ENCODE results near the gene NFIL3.

Gene NFIL3

DNA sequence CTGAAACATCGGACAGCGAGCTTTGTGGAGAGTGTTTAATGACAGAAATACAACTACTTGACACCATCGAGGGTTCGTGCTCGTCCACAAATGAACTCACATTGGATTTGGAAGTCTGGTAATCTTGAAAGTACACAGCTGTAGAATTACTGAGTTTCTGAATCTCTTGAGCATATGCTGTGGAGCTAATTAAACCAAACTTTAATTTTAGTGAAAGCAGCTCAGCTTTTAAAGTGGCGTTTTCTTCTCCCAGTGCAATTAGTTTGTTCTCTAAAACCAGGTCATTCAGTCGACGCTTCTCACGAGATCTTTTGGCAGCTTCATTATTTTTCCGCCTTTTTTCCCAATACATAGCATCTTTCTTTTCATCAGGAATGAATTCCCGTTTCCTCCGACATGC lies 13.5 kb downstream of the NFIL3 start:
- peaks cover 0 to 1% of the 10 kb centered on the region in 2 donors for H3K4me1 ChIP-seq (ENCODE audit: control insufficient read depth in 2 of 2, insufficient read depth in 1 of 2, low read depth in 1 of 2, low read length in 2 of 2)
- H3K9ac ChIP-seq (ENCODE audit: low read depth, low read length, poor library complexity), result no peak overlapping the region
- H3K36me3 ChIP-seq (replicated peaks in 1 of 2; ENCODE audit: control insufficient read depth in 2 of 2, insufficient read depth in 2 of 2, low read length in 2 of 2), result peaks cover 12 to 25% of the 10 kb centered on the region in 2 donors
- H2AK5ac ChIP-seq (ENCODE audit: low read depth, low read length), result no peak overlapping the region
- H2BK120ac ChIP-seq (ENCODE audit: low read depth, low read length), result no peak overlapping the region
- DNase-seq (ENCODE audit: low spot score), result no peak
- no peak overlapping the region for H4K91ac ChIP-seq (ENCODE audit: low read depth, low read length, poor library complexity)
- no peak overlapping the region for H4K8ac ChIP-seq (ENCODE audit: low read depth, low read length)
- no peaks in the 10 kb centered on the region for H3K27me3 ChIP-seq (ENCODE audit: control insufficient read depth in 3 of 3, insufficient read depth in 3 of 3, low read depth in 1 of 3, low read length in 3 of 3)
- H3K79me1 ChIP-seq (ENCODE audit: low read depth, low read length), result no peaks in the 10 kb centered on the region
- no peak overlapping the region for H3K14ac ChIP-seq (ENCODE audit: low read length)
- no peak overlapping the region for H2BK5ac ChIP-seq (ENCODE audit: low read length)
- H3K4me3 ChIP-seq (ENCODE audit: low read length in 2 of 2), result no peak overlapping the region
- no peak overlapping the region for H3K23ac ChIP-seq (ENCODE audit: low read depth, low read length, poor library complexity)
- WGBS, 2 donors (ENCODE audit: extremely low coverage in 2 of 2, insufficient read length in 2 of 2, insufficient replicate concordance in 1 of 2), result no CpG with 5 or more reads among the region's 12 CpGs
- no peak overlapping the region for H3K4me2 ChIP-seq (ENCODE audit: insufficient read depth, low read length, poor library complexity, severe bottlenecking)
- H2BK15ac ChIP-seq (ENCODE audit: low read length), result no peak overlapping the region
- H3K18ac ChIP-seq (ENCODE audit: low read length), result no peak overlapping the region
- H2AFZ ChIP-seq (ENCODE audit: low read length), result no peak overlapping the region
- no peaks in the 10 kb centered on the region for H3K9me3 ChIP-seq (replicated peaks in 1 of 2; ENCODE audit: control insufficient read depth in 2 of 2, insufficient read depth in 1 of 2, low read depth in 1 of 2, low read length in 2 of 2)
- H3K4ac ChIP-seq (ENCODE audit: low read length), result no peak overlapping the region
- H3K27ac ChIP-seq (replicated peaks; ENCODE audit: low read length), result no peak overlapping the region
- H2BK12ac ChIP-seq (ENCODE audit: low read length), result no peak overlapping the region

GRCh38 chr9:91408475-91408874 lies 15.2 kb downstream of the NFIL3 start:
- Histone ChIP-seq H2AK5ac (ENCODE audit: low read depth, low read length) (no peak overlapping the region), H2BK12ac (ENCODE audit: low read length) (no peak overlapping the region), H3K9me3 (replicated peaks in 1 of 2; ENCODE audit: control insufficient read depth in 2 of 2, insufficient read depth in 1 of 2, low read depth in 1 of 2, low read length in 2 of 2) (no peaks in the 10 kb centered on the region), H4K91ac (ENCODE audit: low read depth, low read length, poor library complexity) (no peak overlapping the region), H3K4me1 (ENCODE audit: control insufficient read depth in 2 of 2, insufficient read depth in 1 of 2, low read depth in 1 of 2, low read length in 2 of 2) (peaks cover 0 to 1% of the 10 kb centered on the region in 2 donors), H3K36me3 (replicated peaks in 1 of 2; ENCODE audit: control insufficient read depth in 2 of 2, insufficient read depth in 2 of 2, low read length in 2 of 2) (peaks cover 12 to 25% of the 10 kb centered on the region in 2 donors), H2BK5ac (ENCODE audit: low read length) (no peak overlapping the region), H2AFZ (ENCODE audit: low read length) (no peak overlapping the region), H3K79me1 (ENCODE audit: low read depth, low read length) (no peaks in the 10 kb centered on the region), H4K8ac (ENCODE audit: low read depth, low read length) (no peak overlapping the region), H3K27ac (replicated peaks; ENCODE audit: low read length) (no peak overlapping the region), H2BK120ac (ENCODE audit: low read depth, low read length) (no peak overlapping the region), H3K4me3 (ENCODE audit: low read length in 2 of 2) (no peak overlapping the region), H3K9ac (ENCODE audit: low read depth, low read length, poor library complexity) (no peak overlapping the region), H3K14ac (ENCODE audit: low read length) (no peak overlapping the region), H2BK15ac (ENCODE audit: low read length) (no peak overlapping the region), H3K4me2 (ENCODE audit: insufficient read depth, low read length, poor library complexity, severe bottlenecking) (no peak overlapping the region), H3K23ac (ENCODE audit: low read depth, low read length, poor library complexity) (no peak overlapping the region), H3K18ac (ENCODE audit: low read length) (no peak overlapping the region), H3K4ac (ENCODE audit: low read length) (no peak overlapping the region), H3K27me3 (ENCODE audit: control insufficient read depth in 3 of 3, insufficient read depth in 3 of 3, low read depth in 1 of 3, low read length in 3 of 3) (no peaks in the 10 kb centered on the region)
- no peak for DNase-seq (ENCODE audit: low spot score)
- WGBS, 2 donors (ENCODE audit: extremely low coverage in 2 of 2, insufficient read length in 2 of 2, insufficient replicate concordance in 1 of 2), result no CpG with 5 or more reads among the region's 1 CpG

GRCh38 chr9:91407580-91408318 lies 15.9 kb downstream of the NFIL3 start:
- no CpG with 5 or more reads among the region's 12 CpGs for WGBS, 2 donors (ENCODE audit: extremely low coverage in 2 of 2, insufficient read length in 2 of 2, insufficient replicate concordance in 1 of 2)
- DNase-seq (ENCODE audit: low spot score), result no peak
- no peak overlapping the region for H2AFZ ChIP-seq (ENCODE audit: low read length)
- no peak overlapping the region for H2BK12ac ChIP-seq (ENCODE audit: low read length)
- H3K23ac ChIP-seq (ENCODE audit: low read depth, low read length, poor library complexity), result no peak overlapping the region
- no peak overlapping the region for H3K9ac ChIP-seq (ENCODE audit: low read depth, low read length, poor library complexity)
- H3K4me1 ChIP-seq (ENCODE audit: control insufficient read depth in 2 of 2, insufficient read depth in 1 of 2, low read depth in 1 of 2, low read length in 2 of 2), result peaks cover 0 to 1% of the 10 kb centered on the region in 2 donors
- no peak overlapping the region for H3K4ac ChIP-seq (ENCODE audit: low read length)
- H2BK120ac ChIP-seq (ENCODE audit: low read depth, low read length), result no peak overlapping the region
- H2BK15ac ChIP-seq (ENCODE audit: low read length), result no peak overlapping the region
- no peak overlapping the region for H3K27ac ChIP-seq (replicated peaks; ENCODE audit: low read length)
- H4K8ac ChIP-seq (ENCODE audit: low read depth, low read length), result no peak overlapping the region
- no peaks in the 10 kb centered on the region for H3K27me3 ChIP-seq (ENCODE audit: control insufficient read depth in 3 of 3, insufficient read depth in 3 of 3, low read depth in 1 of 3, low read length in 3 of 3)
- H3K4me2 ChIP-seq (ENCODE audit: insufficient read depth, low read length, poor library complexity, severe bottlenecking), result no peak overlapping the region
- no peak overlapping the region for H2BK5ac ChIP-seq (ENCODE audit: low read length)
- H3K4me3 ChIP-seq (ENCODE audit: low read length in 2 of 2), result no peak overlapping the region
- H2AK5ac ChIP-seq (ENCODE audit: low read depth, low read length), result no peak overlapping the region
- H3K36me3 ChIP-seq (replicated peaks in 1 of 2; ENCODE audit: control insufficient read depth in 2 of 2, insufficient read depth in 2 of 2, low read length in 2 of 2), result peaks cover 12 to 25% of the 10 kb centered on the region in 2 donors
- H3K18ac ChIP-seq (ENCODE audit: low read length), result no peak overlapping the region
- no peaks in the 10 kb centered on the region for H3K79me1 ChIP-seq (ENCODE audit: low read depth, low read length)
- H4K91ac ChIP-seq (ENCODE audit: low read depth, low read length, poor library complexity), result no peak overlapping the region
- H3K9me3 ChIP-seq (replicated peaks in 1 of 2; ENCODE audit: control insufficient read depth in 2 of 2, insufficient read depth in 1 of 2, low read depth in 1 of 2, low read length in 2 of 2), result no peaks in the 10 kb centered on the region
- H3K14ac ChIP-seq (ENCODE audit: low read length), result no peak overlapping the region

GRCh38 chr9:91405343-91406077 lies 18.1 kb downstream of the NFIL3 start:
- Histone ChIP-seq H3K27me3 (ENCODE audit: control insufficient read depth in 3 of 3, insufficient read depth in 3 of 3, low read depth in 1 of 3, low read length in 3 of 3) (no peaks in the 10 kb centered on the region), H3K14ac (ENCODE audit: low read length) (no peak overlapping the region), H2AK5ac (ENCODE audit: low read depth, low read length) (no peak overlapping the region), H3K9ac (ENCODE audit: low read depth, low read length, poor library complexity) (no peak overlapping the region), H4K91ac (ENCODE audit: low read depth, low read length, poor library complexity) (no peak overlapping the region), H2AFZ (ENCODE audit: low read length) (no peak overlapping the region), H2BK12ac (ENCODE audit: low read length) (no peak overlapping the region), H3K4me1 (ENCODE audit: control insufficient read depth in 2 of 2, insufficient read depth in 1 of 2, low read depth in 1 of 2, low read length in 2 of 2) (peaks cover 0 to 1% of the 10 kb centered on the region in 2 donors), H2BK120ac (ENCODE audit: low read depth, low read length) (no peak overlapping the region), H3K36me3 (replicated peaks in 1 of 2; ENCODE audit: control insufficient read depth in 2 of 2, insufficient read depth in 2 of 2, low read length in 2 of 2) (peaks cover 11 to 20% of the 10 kb centered on the region in 2 donors), H3K79me1 (ENCODE audit: low read depth, low read length) (no peaks in the 10 kb centered on the region), H3K27ac (replicated peaks; ENCODE audit: low read length) (no peak overlapping the region), H3K4ac (ENCODE audit: low read length) (no peak overlapping the region), H4K8ac (ENCODE audit: low read depth, low read length) (no peak overlapping the region), H3K23ac (ENCODE audit: low read depth, low read length, poor library complexity) (no peak overlapping the region), H2BK15ac (ENCODE audit: low read length) (no peak overlapping the region), H3K18ac (ENCODE audit: low read length) (no peak overlapping the region), H3K4me3 (ENCODE audit: low read length in 2 of 2) (no peak overlapping the region), H3K9me3 (replicated peaks in 1 of 2; ENCODE audit: control insufficient read depth in 2 of 2, insufficient read depth in 1 of 2, low read depth in 1 of 2, low read length in 2 of 2) (no peaks in the 10 kb centered on the region), H3K4me2 (ENCODE audit: insufficient read depth, low read length, poor library complexity, severe bottlenecking) (no peak overlapping the region), H2BK5ac (ENCODE audit: low read length) (no peak overlapping the region)
- no peak for DNase-seq (ENCODE audit: low spot score)
- WGBS, 2 donors (ENCODE audit: extremely low coverage in 2 of 2, insufficient read length in 2 of 2, insufficient replicate concordance in 1 of 2), result no CpG with 5 or more reads among the region's 25 CpGs

Data from neuronal stem cell (in vitro differentiated cells).